ENCODE results near the gene OPALIN.

The OPALIN gene

GRCh38 chr10:96352027-96352426, 6.8 kb downstream of the OPALIN start:
- no peak for TF ChIP-seq CTCF (IDR thresholded peaks at IDR 0.05; ENCODE audit: borderline replicate concordance, insufficient read depth, low read depth, low read length)
- no peak overlapping the region for H3K4me3 ChIP-seq (ENCODE audit: low read depth, low read length)

GRCh38 chr10:96346295-96346694, 12.5 kb downstream of the OPALIN start:
- TF ChIP-seq CTCF (IDR thresholded peaks at IDR 0.05; ENCODE audit: borderline replicate concordance, insufficient read depth, low read depth, low read length), result no peak
- H3K4me3 ChIP-seq (ENCODE audit: low read depth, low read length), result no peak overlapping the region

- H3K4me3 ChIP-seq (ENCODE audit: low read depth, low read length), result no peak overlapping the region
- no peak for TF ChIP-seq CTCF (IDR thresholded peaks at IDR 0.05; ENCODE audit: borderline replicate concordance, insufficient read depth, low read depth, low read length)
These were observed 13.6 kb downstream of the OPALIN start for GRCh38 chr10:96345222-96345621.

- H3K4me3 ChIP-seq (ENCODE audit: low read depth, low read length), result no peak overlapping the region
- TF ChIP-seq CTCF (IDR thresholded peaks at IDR 0.05; ENCODE audit: borderline replicate concordance, insufficient read depth, low read depth, low read length), result no peak
These were observed 14.6 kb downstream of the OPALIN start for GRCh38 chr10:96344178-96344577.

- H3K4me3 ChIP-seq (ENCODE audit: low read depth, low read length), result no peak overlapping the region
- no peak for TF ChIP-seq CTCF (IDR thresholded peaks at IDR 0.05; ENCODE audit: borderline replicate concordance, insufficient read depth, low read depth, low read length)
These were observed 16.4 kb downstream of the OPALIN start for GRCh38 chr10:96342402-96342801.

- TF ChIP-seq CTCF (IDR thresholded peaks at IDR 0.05; ENCODE audit: borderline replicate concordance, insufficient read depth, low read depth, low read length), result no peak
- H3K4me3 ChIP-seq (ENCODE audit: low read depth, low read length), result no peak overlapping the region
These were observed 17.3 kb downstream of the OPALIN start for GRCh38 chr10:96341219-96342182.

Data from GM12875 (cell line).